RWPE2 (cell line): ENCODE data around the gene SEMA5A.

ENCODE experiments used
- ATAC-seq: fragments of 200-7000 bp; cut with Tn5 transposase; 3 replicates; pipeline ENCODE4 v1.9.1; 2021; ENCODE audit warnings: low read depth
- DNase-seq: peaks from one replicate; pipeline ENCODE4 v3.0.0-alpha.2; 2020; ENCODE audit warnings: low spot score
- H3K27ac ChIP-seq: fragments of 450-650 bp; 2 replicates; pipeline ENCODE4 v1.5.1; 2017; ENCODE audit warnings: mild to moderate bottlenecking; ENCODE audit not compliant: poor library complexity, severe bottlenecking
- H3K27me3 ChIP-seq: fragments of 250-450 bp; sonication (Bioruptor Pico); 2 replicates; pipeline ENCODE4 v1.5.1; 2021; ENCODE audit warnings: mild to moderate bottlenecking, moderate library complexity; ENCODE audit not compliant: insufficient read depth, poor library complexity, severe bottlenecking
- H3K36me3 ChIP-seq: fragments of 250-450 bp; sonication (Bioruptor Pico); 2 replicates; pipeline ENCODE4 v1.5.1; 2020; ENCODE audit warnings: low read depth, mild to moderate bottlenecking, moderate library complexity
- H3K4me1 ChIP-seq: fragments of 250-450 bp; sonication (Bioruptor Pico); 2 replicates; pipeline ENCODE4 v1.5.1; 2021; ENCODE audit warnings: mild to moderate bottlenecking, moderate library complexity; ENCODE audit not compliant: insufficient read depth, poor library complexity, severe bottlenecking
- H3K4me3 ChIP-seq: fragments of 250-450 bp; sonication (Bioruptor Pico); 2 replicates; pipeline ENCODE4 v1.5.1; 2021; ENCODE audit warnings: mild to moderate bottlenecking, moderate library complexity; ENCODE audit not compliant: severe bottlenecking
- H3K9me3 ChIP-seq: fragments of 250-450 bp; sonication (Bioruptor Pico); 2 replicates; pipeline ENCODE4 v1.5.1; 2021; ENCODE audit warnings: mild to moderate bottlenecking, moderate library complexity; ENCODE audit not compliant: severe bottlenecking
- TF ChIP-seq, protein P1 (sequence below): fragments of 450-650 bp; IDR thresholded peaks from one replicate; pipeline ENCODE4 v1.5.1; 2017; ENCODE audit warnings: mild to moderate bottlenecking, moderate library complexity; ENCODE audit not compliant: poor library complexity, severe bottlenecking

The SEMA5A gene

GRCh38 chr5:9350301-9350797 lies 195.5 kb downstream of the SEMA5A start:
- no peaks in the 10 kb centered on the region for H3K36me3 ChIP-seq
- DNase-seq (no peak), ATAC-seq (no peak)

GRCh38 chr5:9348401-9348996 lies 197.4 kb downstream of the SEMA5A start:
- Histone ChIP-seq H3K9me3 (no peaks in the 10 kb centered on the region), H3K36me3 (no peaks in the 10 kb centered on the region), H3K27me3 (no peaks in the 10 kb centered on the region), H3K27ac (peak overlapping the region; percentile 95), H3K4me3 (no peak overlapping the region), H3K4me1 (peaks cover 25% of the 10 kb centered on the region)
- TF ChIP-seq, protein P1, sequence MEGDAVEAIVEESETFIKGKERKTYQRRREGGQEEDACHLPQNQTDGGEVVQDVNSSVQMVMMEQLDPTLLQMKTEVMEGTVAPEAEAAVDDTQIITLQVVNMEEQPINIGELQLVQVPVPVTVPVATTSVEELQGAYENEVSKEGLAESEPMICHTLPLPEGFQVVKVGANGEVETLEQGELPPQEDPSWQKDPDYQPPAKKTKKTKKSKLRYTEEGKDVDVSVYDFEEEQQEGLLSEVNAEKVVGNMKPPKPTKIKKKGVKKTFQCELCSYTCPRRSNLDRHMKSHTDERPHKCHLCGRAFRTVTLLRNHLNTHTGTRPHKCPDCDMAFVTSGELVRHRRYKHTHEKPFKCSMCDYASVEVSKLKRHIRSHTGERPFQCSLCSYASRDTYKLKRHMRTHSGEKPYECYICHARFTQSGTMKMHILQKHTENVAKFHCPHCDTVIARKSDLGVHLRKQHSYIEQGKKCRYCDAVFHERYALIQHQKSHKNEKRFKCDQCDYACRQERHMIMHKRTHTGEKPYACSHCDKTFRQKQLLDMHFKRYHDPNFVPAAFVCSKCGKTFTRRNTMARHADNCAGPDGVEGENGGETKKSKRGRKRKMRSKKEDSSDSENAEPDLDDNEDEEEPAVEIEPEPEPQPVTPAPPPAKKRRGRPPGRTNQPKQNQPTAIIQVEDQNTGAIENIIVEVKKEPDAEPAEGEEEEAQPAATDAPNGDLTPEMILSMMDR = no peak
- DNase-seq = no peak
- ATAC-seq = peak; percentile 94

More at GRCh38 chr5:9350301-9350797, 195.5 kb downstream of the SEMA5A start:
- no peak overlapping the region for H3K27ac ChIP-seq
- H3K4me1 ChIP-seq = peaks cover 20% of the 10 kb centered on the region
- no peaks in the 10 kb centered on the region for H3K9me3 ChIP-seq
- H3K27me3 ChIP-seq = no peaks in the 10 kb centered on the region
- no peak overlapping the region for H3K4me3 ChIP-seq
- TF ChIP-seq, protein P1 = no peak

GRCh38 chr5:9347541-9348295 lies 198.2 kb downstream of the SEMA5A start:
- no peak for DNase-seq
- peak; percentile 13 for ATAC-seq
- Histone ChIP-seq H3K36me3 (no peaks in the 10 kb centered on the region), H3K27ac (peak overlapping the region; percentile 95), H3K4me1 (peaks cover 32% of the 10 kb centered on the region), H3K9me3 (no peaks in the 10 kb centered on the region), H3K27me3 (no peaks in the 10 kb centered on the region), H3K4me3 (no peak overlapping the region)
- TF ChIP-seq, protein P1 = no peak

- DNase-seq (no peak), ATAC-seq (no peak)
- Histone ChIP-seq H3K27ac (peak overlapping the region; percentile 95), H3K27me3 (no peaks in the 10 kb centered on the region), H3K4me1 (peaks cover 35% of the 10 kb centered on the region), H3K36me3 (no peaks in the 10 kb centered on the region), H3K4me3 (no peak overlapping the region), H3K9me3 (no peaks in the 10 kb centered on the region)
- TF ChIP-seq, protein P1 = no peak
Measured at GRCh38 chr5:9347032-9347431, 198.8 kb downstream of the SEMA5A start.
